ENCODE data around the gene ZBTB7B. TPM values are rescaled to one million over a fixed set of nuclear protein-coding genes. Genes with fewer than 3 reads are reported as not detected.

Gene ZBTB7B
- total and polyA plus RNA-seq, 7 experiments from 2014 or later: 3.0 to 139 (median 57.2) TPM

DNA sequence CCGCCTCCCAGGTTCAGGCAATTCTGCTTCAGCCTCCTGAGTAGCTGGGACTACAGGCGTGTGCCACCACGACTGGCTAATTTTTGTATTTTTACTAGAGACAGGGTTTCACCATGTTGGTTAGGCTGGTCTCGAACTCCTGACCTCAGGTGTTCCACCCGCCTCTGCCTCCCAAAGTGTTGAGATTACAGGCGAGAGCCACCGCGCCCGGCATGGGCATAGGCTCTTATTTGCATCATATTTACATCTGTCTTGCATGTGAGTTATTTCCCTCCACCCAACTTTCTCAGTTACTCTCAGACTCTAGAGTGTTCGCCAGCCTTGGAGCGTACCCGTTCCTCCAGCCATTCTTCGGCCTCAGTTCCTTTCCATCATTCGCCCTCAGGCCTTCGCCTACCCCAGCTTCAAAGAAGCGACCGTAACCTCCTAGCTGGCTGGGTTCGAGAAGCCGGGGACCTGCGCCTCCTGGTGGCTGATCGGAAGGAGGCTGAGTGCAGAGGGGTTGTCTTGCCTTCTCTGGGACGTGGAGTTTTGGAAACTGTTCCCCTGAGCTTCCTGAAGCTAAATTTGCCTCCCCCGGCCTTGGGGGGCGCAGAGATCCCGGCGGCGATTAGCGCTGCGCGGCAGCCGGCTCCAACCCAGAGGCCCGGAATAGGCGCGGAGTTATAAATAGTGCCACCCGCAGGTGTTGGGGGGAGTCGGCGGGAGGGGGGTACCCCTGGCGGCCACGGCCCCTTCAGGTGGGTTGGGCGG lies 3.6 kb upstream of the ZBTB7B start:
- no peak for ATAC-seq
- Histone ChIP-seq H3K27ac (ENCODE audit: low read depth, low read length) (peak overlapping the region; percentile 88), H3K36me3 (ENCODE audit: control insufficient read depth in 2 of 3, insufficient read depth in 3 of 3, low read length in 3 of 3) (peaks cover 0 to 8% (median 0%) of the 10 kb centered on the region in 3 experiments), H3K9me3 (ENCODE audit: control insufficient read depth in 2 of 3, low read length in 3 of 3) (no peaks in the 10 kb centered on the region), H3K4me1 (ENCODE audit: control insufficient read depth in 2 of 2, insufficient read depth in 2 of 2, low read length in 2 of 2) (peaks cover 4 to 11% of the 10 kb centered on the region in 2 donors), H3K27me3 (ENCODE audit: control insufficient read depth in 2 of 2, insufficient read depth in 2 of 2, low read length in 2 of 2) (no peaks in the 10 kb centered on the region), H3K4me3 (ENCODE audit: low read length) (peak overlapping the region; percentile 66)
- CTCF ChIA-PET: interaction anchor here (0.7 to 17.9 kb wide), 11 partner anchors 12 to 439 kb away, joined by 3 to 291 read pairs (median 4); partner anchors contain the start of genes FLAD1, PBXIP1, PYGO2 and SHC1
- H3K27ac Mint-ChIP-seq: peak overlapping the region; percentile 83 to 97 (median 91)
- peak overlapping the region; percentile 80 to 99 (median 91) for H3K4me3 Mint-ChIP-seq
- peak in 8 of 9 donors; percentile 49 to 75 (median 58) for DNase-seq
- H3K27me3 Mint-ChIP-seq: no peaks in the 10 kb centered on the region
- peaks cover 12 to 42% (median 32%) of the 10 kb centered on the region in 7 donors for H3K4me1 Mint-ChIP-seq
- peaks cover 0 to 2% (median 0%) of the 10 kb centered on the region in 11 donors for H3K9me3 Mint-ChIP-seq
- intact Hi-C loops (cut with micrococcal nuclease): loop anchor here (1.0 kb wide), 4 partner anchors 16 to 440 kb away; partner anchors contain the start of gene FLAD1 (in 1 of the 2)
- POLR2A ChIA-PET: interaction anchor here (0.6 to 18.2 kb wide), 16 partner anchors 9 to 1645 kb away, joined by 3 to 270 read pairs (median 4); partner anchors contain the start of genes CKS1B, FLAD1, PBXIP1 and PMVK
- H3K36me3 Mint-ChIP-seq: peaks cover 0 to 7% (median 0%) of the 10 kb centered on the region in 5 donors

- ATAC-seq (no peak), DNase-seq (peak in 3 of 9 donors; percentile 40 to 82 (median 74))
- Mint-ChIP-seq H3K27me3 (no peaks in the 10 kb centered on the region), H3K27ac (peak overlapping the region; percentile 88 to 98 (median 93)), H3K9me3 (peaks cover 0 to 2% (median 0%) of the 10 kb centered on the region in 11 donors), H3K36me3 (peaks cover 0 to 11% (median 0%) of the 10 kb centered on the region in 5 donors), H3K4me3 (peak overlapping the region; percentile 90 to 100 (median 96)), H3K4me1 (peaks cover 12 to 49% (median 39%) of the 10 kb centered on the region in 7 donors)
- Histone ChIP-seq H3K9me3 (ENCODE audit: control insufficient read depth in 2 of 3, low read length in 3 of 3) (no peaks in the 10 kb centered on the region), H3K36me3 (ENCODE audit: control insufficient read depth in 2 of 3, insufficient read depth in 3 of 3, low read length in 3 of 3) (peaks cover 0 to 8% (median 0%) of the 10 kb centered on the region in 3 experiments), H3K27ac (ENCODE audit: low read depth, low read length) (peak overlapping the region; percentile 88), H3K27me3 (ENCODE audit: control insufficient read depth in 2 of 2, insufficient read depth in 2 of 2, low read length in 2 of 2) (no peaks in the 10 kb centered on the region), H3K4me3 (ENCODE audit: low read length) (peak overlapping the region; percentile 68), H3K4me1 (ENCODE audit: control insufficient read depth in 2 of 2, insufficient read depth in 2 of 2, low read length in 2 of 2) (peaks cover 11 to 19% of the 10 kb centered on the region in 2 donors)
- ChIA-PET CTCF (interaction anchor here (0.9 to 17.9 kb wide), 8 partner anchors 13 to 440 kb away, joined by 3 to 291 read pairs (median 6); partner anchors contain the start of genes FLAD1, PBXIP1 and PMVK), POLR2A (interaction anchor here (0.6 to 18.2 kb wide), 13 partner anchors 11 to 1644 kb away, joined by 3 to 270 read pairs (median 6); partner anchors contain the start of genes CKS1B, FLAD1, PBXIP1 and PMVK)
- intact Hi-C loops (cut with micrococcal nuclease): loop anchor here (1.0 to 10.0 kb wide), 8 partner anchors 16 to 1505 kb away; partner anchors contain the start of genes ATP8B2 (in 1 of the 2), EFNA4 (in 1 of the 2), FLAD1 (in 1 of the 2) and MEF2D (in 1 of the 2)
Measured at GRCh38 chr1:154999571-155000410, 2.8 kb upstream of the ZBTB7B start.

DNA sequence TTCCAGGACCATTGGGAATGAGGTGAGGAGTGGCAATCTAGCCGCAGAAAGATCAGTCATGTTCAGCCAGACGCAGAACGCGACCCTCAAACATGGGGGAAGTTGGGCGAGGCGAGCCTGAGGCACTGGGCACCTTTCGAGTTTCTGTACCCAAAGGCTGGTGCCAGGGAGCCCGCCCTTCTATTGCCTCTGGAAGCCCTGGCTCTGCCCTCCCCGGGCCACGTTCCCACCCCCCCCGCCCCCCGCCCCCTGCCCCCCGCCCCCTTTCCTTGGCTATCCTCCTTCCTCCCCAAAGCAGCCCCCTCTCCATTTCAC lies 2.2 kb upstream of the ZBTB7B start:
- Histone ChIP-seq H3K27me3 (ENCODE audit: control insufficient read depth in 2 of 2, insufficient read depth in 2 of 2, low read length in 2 of 2) (no peaks in the 10 kb centered on the region), H3K9me3 (ENCODE audit: control insufficient read depth in 2 of 3, low read length in 3 of 3) (no peaks in the 10 kb centered on the region), H3K36me3 (ENCODE audit: control insufficient read depth in 2 of 3, insufficient read depth in 3 of 3, low read length in 3 of 3) (peaks cover 0 to 8% (median 0%) of the 10 kb centered on the region in 3 experiments), H3K27ac (ENCODE audit: low read depth, low read length) (peak overlapping the region; percentile 88), H3K4me3 (ENCODE audit: low read length) (peak overlapping the region; percentile 95), H3K4me1 (ENCODE audit: control insufficient read depth in 2 of 2, insufficient read depth in 2 of 2, low read length in 2 of 2) (peaks cover 13 to 25% of the 10 kb centered on the region in 2 donors)
- H3K36me3 Mint-ChIP-seq: peaks cover 0 to 11% (median 0%) of the 10 kb centered on the region in 5 donors
- POLR2A ChIA-PET: interaction anchor here (1.5 to 18.2 kb wide), 7 partner anchors 15 to 63 kb away, joined by 6 to 270 read pairs (median 19); partner anchors contain the start of genes CKS1B, FLAD1, PBXIP1 and PMVK
- intact Hi-C loops (cut with micrococcal nuclease): loop anchor here (2.0 to 10.0 kb wide), 4 partner anchors 62 to 1504 kb away; partner anchors contain the start of genes ATP8B2 (in 1 of the 2), EFNA4 (in 1 of the 2) and MEF2D (in 1 of the 2)
- DNase-seq: no peak
- peak overlapping the region; percentile 88 to 98 (median 93) for H3K27ac Mint-ChIP-seq
- H3K4me1 Mint-ChIP-seq: peaks cover 14 to 55% (median 41%) of the 10 kb centered on the region in 7 donors
- no peak for ATAC-seq
- H3K4me3 Mint-ChIP-seq: peak overlapping the region; percentile 90 to 100 (median 96)
- H3K27me3 Mint-ChIP-seq: no peaks in the 10 kb centered on the region
- peaks cover 0 to 2% (median 0%) of the 10 kb centered on the region in 11 donors for H3K9me3 Mint-ChIP-seq
- CTCF ChIA-PET: interaction anchor here (0.9 to 17.9 kb wide), 5 partner anchors 13 to 63 kb away, joined by 4 to 291 read pairs (median 9); partner anchors contain the start of genes FLAD1, PBXIP1 and PMVK

GRCh38 chr1:155000726-155001424 lies 1.7 kb upstream of the ZBTB7B start:
- Histone ChIP-seq H3K4me1 (ENCODE audit: control insufficient read depth in 2 of 2, insufficient read depth in 2 of 2, low read length in 2 of 2) (peaks cover 14 to 30% of the 10 kb centered on the region in 2 donors), H3K36me3 (ENCODE audit: control insufficient read depth in 2 of 3, insufficient read depth in 3 of 3, low read length in 3 of 3) (peaks cover 0 to 8% (median 0%) of the 10 kb centered on the region in 3 experiments), H3K27ac (ENCODE audit: low read depth, low read length) (peak overlapping the region; percentile 88), H3K4me3 (ENCODE audit: low read length) (peak overlapping the region; percentile 95), H3K27me3 (ENCODE audit: control insufficient read depth in 2 of 2, insufficient read depth in 2 of 2, low read length in 2 of 2) (no peaks in the 10 kb centered on the region), H3K9me3 (ENCODE audit: control insufficient read depth in 2 of 3, low read length in 3 of 3) (no peaks in the 10 kb centered on the region)
- DNase-seq (peak; percentile 65 to 91 (median 74)), ATAC-seq (peak; percentile 47)
- intact Hi-C loops (cut with micrococcal nuclease): loop anchor here (1.0 to 10.0 kb wide), 7 partner anchors 27 to 1504 kb away; partner anchors contain the start of genes ADAM15 (in 1 of the 2), ATP8B2 (in 1 of the 2), CKS1B (in 1 of the 2) and EFNA4 (in 1 of the 2)
- Mint-ChIP-seq H3K27ac (peak overlapping the region in 8 of 9 donors; percentile 88 to 95 (median 90)), H3K9me3 (peaks cover 0 to 2% (median 0%) of the 10 kb centered on the region in 11 donors), H3K27me3 (no peaks in the 10 kb centered on the region), H3K4me3 (peak overlapping the region; percentile 90 to 100 (median 95)), H3K4me1 (peaks cover 19 to 58% (median 45%) of the 10 kb centered on the region in 7 donors), H3K36me3 (peaks cover 0 to 11% (median 0%) of the 10 kb centered on the region in 5 donors)
- CTCF ChIA-PET: interaction anchor here (0.9 to 17.9 kb wide), 7 partner anchors 14 to 64 kb away, joined by 3 to 291 read pairs (median 9); partner anchors contain the start of genes FLAD1, PBXIP1 and PMVK
- POLR2A ChIA-PET: interaction anchor here (0.6 to 18.2 kb wide), 10 partner anchors 8 to 335 kb away, joined by 3 to 270 read pairs (median 6); partner anchors contain the start of genes CKS1B, FLAD1, LENEP and PBXIP1

GRCh38 chr1:155001425-155001674 lies 1.3 kb upstream of the ZBTB7B start:
- intact Hi-C loops (cut with micrococcal nuclease): loop anchor here (1.0 to 10.0 kb wide), 7 partner anchors 27 to 1503 kb away; partner anchors contain the start of genes ADAM15 (in 1 of the 2), ATP8B2 (in 1 of the 2), CKS1B (in 1 of the 2) and EFNA4 (in 1 of the 2)
- ATAC-seq (no peak), DNase-seq (peak in 1 of 9 donors; percentile 74)
- Histone ChIP-seq H3K9me3 (ENCODE audit: control insufficient read depth in 2 of 3, low read length in 3 of 3) (no peaks in the 10 kb centered on the region), H3K27ac (ENCODE audit: low read depth, low read length) (peak overlapping the region; percentile 88), H3K4me1 (ENCODE audit: control insufficient read depth in 2 of 2, insufficient read depth in 2 of 2, low read length in 2 of 2) (peaks cover 18 to 35% of the 10 kb centered on the region in 2 donors), H3K27me3 (ENCODE audit: control insufficient read depth in 2 of 2, insufficient read depth in 2 of 2, low read length in 2 of 2) (no peaks in the 10 kb centered on the region), H3K36me3 (ENCODE audit: control insufficient read depth in 2 of 3, insufficient read depth in 3 of 3, low read length in 3 of 3) (peaks cover 0 to 8% (median 0%) of the 10 kb centered on the region in 3 experiments), H3K4me3 (ENCODE audit: low read length) (peak overlapping the region; percentile 95)
- ChIA-PET CTCF (interaction anchor here (1.0 to 17.9 kb wide), 4 partner anchors 13 to 64 kb away, joined by 3 to 291 read pairs (median 9); partner anchors contain the start of genes PBXIP1 and PMVK), POLR2A (interaction anchor here (0.6 to 18.2 kb wide), 9 partner anchors 9 to 335 kb away, joined by 3 to 270 read pairs (median 6); partner anchors contain the start of genes CKS1B, FLAD1, LENEP and PBXIP1)
- peaks cover 0 to 14% (median 0%) of the 10 kb centered on the region in 5 donors for H3K36me3 Mint-ChIP-seq
- peaks cover 0 to 2% (median 0%) of the 10 kb centered on the region in 11 donors for H3K9me3 Mint-ChIP-seq
- H3K27me3 Mint-ChIP-seq: no peaks in the 10 kb centered on the region
- peak overlapping the region; percentile 90 to 100 (median 95) for H3K4me3 Mint-ChIP-seq
- H3K27ac Mint-ChIP-seq: peak overlapping the region in 7 of 9 donors; percentile 88 to 95 (median 91)
- H3K4me1 Mint-ChIP-seq: peaks cover 24 to 58% (median 49%) of the 10 kb centered on the region in 7 donors

Measured in naive thymus-derived CD4-positive, alpha-beta T cell (primary cell).